PC-3 (cell line): Measurements from ENCODE around the gene MAP7.
"Not testable (repeated sequence)": the region's sequence is repeated elsewhere in the genome, so short reads cannot be mapped to it uniquely, and the experiment has no call there.

ENCODE experiments used
- EZH2 ChIP-seq: fragments of 300-600 bp; sonication (generic); IDR thresholded peaks from one replicate; pipeline ENCODE4 v1.6.1; 2017; ENCODE audit warnings: antibody characterized with exemption, mild to moderate bottlenecking, low read length; ENCODE audit not compliant: unreplicated experiment
- TF ChIP-seq, protein P1 (sequence below): fragments of 300-600 bp; sonication (generic); conservative IDR thresholded peaks from 2 replicates; pipeline ENCODE4 v1.5.1; 2017; ENCODE audit warnings: antibody characterized with exemption, low read depth, mild to moderate bottlenecking, low read length

DNA sequence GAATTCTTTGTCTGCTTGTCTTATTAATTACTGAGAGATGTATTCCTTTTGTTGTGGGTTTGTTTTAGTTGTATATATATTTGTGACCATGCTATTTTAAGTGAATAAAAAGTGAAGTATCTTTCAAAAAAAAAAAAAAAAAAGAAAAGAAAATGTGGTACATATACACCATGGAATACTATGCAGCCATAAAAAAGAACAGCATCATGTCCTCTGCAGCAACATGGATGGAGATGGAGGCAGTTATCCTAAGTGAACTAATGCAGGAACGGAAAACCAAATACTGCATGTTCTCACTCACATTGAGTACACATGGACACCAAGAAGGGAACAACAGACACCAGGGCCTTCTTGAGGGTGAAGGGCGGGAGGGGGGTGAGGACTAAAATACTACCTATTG lies 67.2 kb downstream of the MAP7 start:
- TF ChIP-seq, protein P1, sequence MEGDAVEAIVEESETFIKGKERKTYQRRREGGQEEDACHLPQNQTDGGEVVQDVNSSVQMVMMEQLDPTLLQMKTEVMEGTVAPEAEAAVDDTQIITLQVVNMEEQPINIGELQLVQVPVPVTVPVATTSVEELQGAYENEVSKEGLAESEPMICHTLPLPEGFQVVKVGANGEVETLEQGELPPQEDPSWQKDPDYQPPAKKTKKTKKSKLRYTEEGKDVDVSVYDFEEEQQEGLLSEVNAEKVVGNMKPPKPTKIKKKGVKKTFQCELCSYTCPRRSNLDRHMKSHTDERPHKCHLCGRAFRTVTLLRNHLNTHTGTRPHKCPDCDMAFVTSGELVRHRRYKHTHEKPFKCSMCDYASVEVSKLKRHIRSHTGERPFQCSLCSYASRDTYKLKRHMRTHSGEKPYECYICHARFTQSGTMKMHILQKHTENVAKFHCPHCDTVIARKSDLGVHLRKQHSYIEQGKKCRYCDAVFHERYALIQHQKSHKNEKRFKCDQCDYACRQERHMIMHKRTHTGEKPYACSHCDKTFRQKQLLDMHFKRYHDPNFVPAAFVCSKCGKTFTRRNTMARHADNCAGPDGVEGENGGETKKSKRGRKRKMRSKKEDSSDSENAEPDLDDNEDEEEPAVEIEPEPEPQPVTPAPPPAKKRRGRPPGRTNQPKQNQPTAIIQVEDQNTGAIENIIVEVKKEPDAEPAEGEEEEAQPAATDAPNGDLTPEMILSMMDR: not testable (repeated sequence)
- TF ChIP-seq EZH2: not testable (repeated sequence)
